Stimulated activated CD4-positive, alpha-beta T cell treated with anti-CD3 and anti-CD28 coated beads, TNF-alpha, amount 100 ng/mL, for 4 hours (primary cell): ENCODE results near the gene EHD3.
A peak's percentile ranks its signal among the peaks of the same experiment; 100 is the strongest.

Experiments
- DNase-seq, 3 experiments: peaks; one replicate each; pipeline ENCODE4 v3.0.0-alpha.2; 2020; ENCODE audit warnings: low read depth in 3 of 3

The EHD3 gene

GRCh38 chr2:31286961-31287550, 53.1 kb downstream of the EHD3 start:
- no peak for DNase-seq

DNA sequence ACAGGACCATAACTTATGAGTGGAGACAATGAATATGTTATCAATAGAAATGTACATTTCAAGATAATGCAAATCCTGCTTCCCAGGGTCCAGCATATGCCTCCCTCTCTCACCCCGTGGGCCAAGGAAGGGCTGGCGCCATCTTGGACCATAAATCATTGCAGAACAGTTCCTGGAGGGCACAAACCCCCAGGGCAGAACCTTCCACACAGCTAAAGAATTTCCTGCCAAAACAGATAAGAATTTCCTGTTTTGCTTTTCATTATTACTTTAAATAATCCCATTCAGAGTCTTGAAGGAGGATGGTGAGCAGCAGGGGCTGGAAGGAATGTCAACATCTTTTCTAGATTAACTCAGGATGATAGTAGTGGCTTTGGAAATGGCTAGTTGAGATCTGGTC, 53.7 kb downstream of the EHD3 start:
- DNase-seq, result no peak

DNA sequence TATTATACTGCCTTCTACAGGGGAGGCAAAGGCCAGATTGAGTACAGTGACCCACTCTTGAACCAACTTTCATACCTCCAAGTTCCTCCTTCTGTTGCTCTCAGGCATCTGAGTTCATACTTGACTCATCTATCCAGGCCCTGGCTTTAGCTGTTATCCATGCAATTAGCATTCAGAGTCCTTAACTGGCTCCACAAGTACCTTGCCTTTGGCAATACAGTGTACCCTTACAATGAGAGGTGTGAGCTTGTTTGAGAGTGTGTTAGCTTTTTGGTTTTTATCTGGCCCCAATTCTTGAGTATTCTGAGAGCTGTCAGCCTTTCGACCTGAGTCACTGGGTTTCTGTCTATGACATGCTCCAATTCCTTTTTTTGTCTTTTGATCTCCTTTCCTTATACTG, 60.2 kb downstream of the EHD3 start:
- no peak for DNase-seq

- no peak for DNase-seq
Measured at GRCh38 chr2:31296641-31297287, 62.8 kb downstream of the EHD3 start.

GRCh38 chr2:31297751-31298150, 63.8 kb downstream of the EHD3 start:
- no peak for DNase-seq

DNA sequence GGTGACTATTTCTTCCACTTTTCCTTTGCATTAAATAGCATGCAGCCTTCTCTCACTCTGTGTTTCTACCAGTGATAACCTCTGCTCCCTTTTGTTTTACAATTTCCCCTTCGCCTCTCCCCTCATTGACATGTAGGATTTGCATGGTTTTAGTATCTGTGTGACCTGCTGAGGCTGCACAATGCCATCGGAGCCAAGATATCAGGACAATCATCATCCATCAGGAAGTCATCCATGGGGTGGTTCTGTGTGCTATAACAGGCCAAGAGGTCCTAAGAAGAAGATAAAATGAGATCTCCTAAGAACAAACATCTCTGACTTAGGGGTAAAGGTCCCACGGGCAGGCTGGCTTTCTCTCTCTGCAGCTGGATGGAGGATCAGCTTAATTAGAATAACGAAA, 65.6 kb downstream of the EHD3 start:
- DNase-seq, result no peak

- DNase-seq, result no peak
Measured at GRCh38 chr2:31300309-31300708, 66.4 kb downstream of the EHD3 start.

DNA sequence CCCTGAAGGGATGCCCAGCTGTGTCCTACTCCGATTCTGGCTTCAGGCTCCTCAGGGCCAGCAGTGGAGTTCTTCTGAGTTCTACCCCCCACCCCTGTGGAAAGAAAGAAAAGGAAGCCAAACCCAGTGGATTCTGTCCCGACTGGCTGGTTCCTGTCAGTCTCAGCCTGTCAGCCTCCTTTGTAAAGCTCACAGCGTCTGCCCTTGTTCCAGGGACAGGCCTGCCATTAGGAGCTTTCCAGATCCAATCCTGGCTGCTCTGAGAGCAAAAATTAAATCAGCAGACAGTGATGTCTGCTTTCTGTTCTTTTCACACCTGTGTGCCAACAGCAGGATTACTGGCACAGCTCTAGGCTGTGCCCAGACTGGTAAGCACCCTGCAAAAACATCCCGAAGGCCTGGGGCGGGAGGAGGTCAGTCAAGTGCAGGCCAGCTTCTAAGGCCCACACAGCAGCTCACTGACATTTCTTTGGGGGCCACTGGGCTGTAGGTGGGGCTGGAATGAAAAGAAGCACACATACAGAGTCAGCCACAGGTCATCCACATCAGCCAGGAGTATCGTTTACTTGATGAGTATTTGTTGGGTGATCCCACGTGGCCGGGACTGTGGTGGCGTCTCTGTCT, 69.1 kb downstream of the EHD3 start:
- DNase-seq, result no peak

DNA sequence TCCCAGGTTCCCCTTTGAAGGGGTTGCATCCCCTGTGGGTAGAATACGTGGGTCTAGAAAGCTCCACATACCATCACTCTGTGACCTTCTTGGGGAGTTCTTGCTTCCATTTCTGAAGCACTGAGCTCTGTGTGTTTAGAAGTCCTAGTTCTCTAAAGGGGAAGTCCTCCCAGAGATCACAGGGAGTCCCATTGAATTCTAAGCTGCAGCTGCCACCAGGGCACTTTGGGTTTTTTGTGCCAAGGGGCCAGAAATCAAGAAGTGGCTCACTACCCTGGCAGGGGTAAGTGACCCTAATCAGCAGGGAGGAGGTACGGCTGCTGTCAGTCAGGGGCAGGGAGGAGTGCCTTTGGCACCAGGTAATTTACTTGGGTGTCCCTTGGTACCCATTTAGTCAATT, 70.9 kb downstream of the EHD3 start:
- no peak for DNase-seq

DNA sequence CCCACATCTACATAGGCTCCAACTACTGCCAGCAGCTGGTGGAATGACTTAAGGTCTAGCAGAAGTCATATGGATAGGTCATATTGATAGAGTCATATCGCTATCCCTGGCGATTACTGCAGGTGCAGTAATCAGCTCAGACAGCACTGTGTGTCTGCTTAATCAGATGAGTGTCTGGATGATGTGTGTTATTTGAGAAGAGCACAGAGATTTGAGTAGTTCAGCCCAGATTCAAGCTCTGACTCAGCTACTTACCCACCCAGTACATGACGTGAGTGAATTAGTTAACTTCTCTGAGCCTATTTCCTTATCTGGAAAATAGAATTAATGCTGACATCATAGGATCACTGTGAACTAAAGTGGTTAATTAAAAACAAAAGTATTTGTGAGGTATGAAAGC, 78.9 kb downstream of the EHD3 start:
- DNase-seq, result no peak

DNA sequence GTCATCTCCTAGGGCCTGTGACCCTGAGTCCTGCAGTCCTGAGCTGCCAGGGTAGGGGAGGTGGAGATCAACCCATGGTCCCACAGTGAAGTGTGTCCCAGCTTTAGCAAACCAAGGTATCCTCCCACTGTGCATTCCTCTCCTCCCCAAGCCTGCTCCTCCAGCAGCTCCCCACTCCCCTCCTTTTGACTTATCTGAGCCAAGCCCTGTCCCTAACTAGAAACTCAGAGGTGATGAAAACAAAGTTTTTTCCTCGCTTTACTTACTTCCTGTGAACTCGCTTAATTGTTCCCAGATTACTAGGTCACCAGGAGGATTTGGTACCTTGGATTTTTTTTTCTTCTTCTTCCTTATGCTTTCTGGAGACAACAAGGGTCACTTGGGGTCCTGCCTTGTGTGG, 80.8 kb downstream of the EHD3 start:
- no peak for DNase-seq

- no peak for DNase-seq
Measured at GRCh38 chr2:31317396-31317795, 83.4 kb downstream of the EHD3 start.

DNA sequence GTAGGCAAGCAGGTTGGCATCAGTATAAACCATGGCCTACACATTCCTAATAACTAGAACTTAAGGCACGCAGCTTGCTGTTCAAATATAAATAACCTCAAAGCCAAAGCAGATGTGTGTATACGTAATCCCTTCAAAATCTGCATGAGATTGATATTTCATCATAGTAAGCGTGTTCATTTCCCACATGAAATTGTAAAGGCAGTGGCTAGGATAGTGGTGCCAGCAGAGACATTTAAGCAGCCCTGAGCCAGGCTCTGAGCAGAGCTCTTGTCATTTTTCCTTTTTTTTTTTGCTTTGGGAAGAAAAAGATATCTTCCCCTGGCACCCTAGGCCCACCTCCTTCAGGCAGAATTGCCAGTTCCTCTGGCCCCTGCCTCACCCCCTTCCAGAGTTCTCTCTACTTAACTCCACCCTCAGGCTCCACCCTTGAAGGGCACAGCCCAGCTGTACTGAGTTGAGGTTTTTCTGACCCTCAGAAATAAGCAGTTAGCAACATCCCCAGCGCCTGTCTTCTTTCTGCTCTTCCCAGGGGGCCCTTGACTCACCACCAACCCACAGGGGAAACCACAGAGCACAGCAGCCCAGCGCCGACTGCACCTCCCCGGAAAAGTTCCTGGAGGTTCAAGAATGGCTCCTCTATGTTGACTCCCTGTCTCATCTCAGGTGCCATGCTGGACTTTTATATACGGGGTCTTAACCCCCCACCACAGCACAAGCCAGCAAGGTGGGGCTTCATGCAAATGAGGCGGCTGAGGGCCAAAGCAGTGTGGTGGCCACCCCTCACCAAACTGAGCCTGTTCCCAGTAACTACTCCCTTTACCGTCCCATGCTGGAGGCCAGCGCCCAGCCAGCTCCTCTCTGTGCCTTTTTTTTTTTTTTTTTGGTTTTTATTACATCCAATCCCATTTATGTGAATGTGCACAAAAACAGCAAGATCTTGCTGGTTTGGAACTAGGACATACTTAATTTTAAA, 84.7 kb downstream of the EHD3 start:
- DNase-seq, result peak; percentile 6 to 14 (median 13)
